ENCODE measurements around the gene TENM4. TPM values are rescaled to one million over a fixed set of nuclear protein-coding genes. Genes with fewer than 3 reads are reported as not detected.

Gene TENM4
- total RNA-seq, 1 donor from 2014 or later, result 43.2 TPM

GRCh38 chr11:78605296-78605695, 835.5 kb downstream of the TENM4 start:
- H3K27me3 Mint-ChIP-seq (ENCODE audit: low read depth), result peaks cover 18% of the 10 kb centered on the region
- no peak for TF ChIP-seq CTCF (conservative IDR thresholded peaks at IDR 0.05)
- no peaks in the 10 kb centered on the region for H3K4me1 Mint-ChIP-seq
- no peaks in the 10 kb centered on the region for H3K9me3 Mint-ChIP-seq
- H3K36me3 Mint-ChIP-seq (ENCODE audit: low read depth), result no peaks in the 10 kb centered on the region
- H3K4me3 Mint-ChIP-seq, result no peak overlapping the region
- no peak for DNase-seq (ENCODE audit: low read depth, low spot score)
- H3K27ac Mint-ChIP-seq (ENCODE audit: unreplicated experiment), result no peak overlapping the region

GRCh38 chr11:78603792-78604191, 837.0 kb downstream of the TENM4 start:
- TF ChIP-seq CTCF (conservative IDR thresholded peaks at IDR 0.05), result no peak
- H3K4me3 Mint-ChIP-seq, result no peak overlapping the region
- no peaks in the 10 kb centered on the region for H3K4me1 Mint-ChIP-seq
- peaks cover 18% of the 10 kb centered on the region for H3K27me3 Mint-ChIP-seq (ENCODE audit: low read depth)
- no peaks in the 10 kb centered on the region for H3K36me3 Mint-ChIP-seq (ENCODE audit: low read depth)
- no peak overlapping the region for H3K27ac Mint-ChIP-seq (ENCODE audit: unreplicated experiment)
- no peak for DNase-seq (ENCODE audit: low read depth, low spot score)
- H3K9me3 Mint-ChIP-seq, result no peaks in the 10 kb centered on the region

Small RNA genes lying within 50 kb of the gene (microRNA-seq; reads per million reads assigned to microRNA genes)
- gene MIR5579 (4.1 reads per million), gene MIR708 (11,752 reads per million, percentile 94 among the genes with 10 or more reads in this experiment)
